ENCODE measurements around the gene DDX3X.

The DDX3X gene

DNA sequence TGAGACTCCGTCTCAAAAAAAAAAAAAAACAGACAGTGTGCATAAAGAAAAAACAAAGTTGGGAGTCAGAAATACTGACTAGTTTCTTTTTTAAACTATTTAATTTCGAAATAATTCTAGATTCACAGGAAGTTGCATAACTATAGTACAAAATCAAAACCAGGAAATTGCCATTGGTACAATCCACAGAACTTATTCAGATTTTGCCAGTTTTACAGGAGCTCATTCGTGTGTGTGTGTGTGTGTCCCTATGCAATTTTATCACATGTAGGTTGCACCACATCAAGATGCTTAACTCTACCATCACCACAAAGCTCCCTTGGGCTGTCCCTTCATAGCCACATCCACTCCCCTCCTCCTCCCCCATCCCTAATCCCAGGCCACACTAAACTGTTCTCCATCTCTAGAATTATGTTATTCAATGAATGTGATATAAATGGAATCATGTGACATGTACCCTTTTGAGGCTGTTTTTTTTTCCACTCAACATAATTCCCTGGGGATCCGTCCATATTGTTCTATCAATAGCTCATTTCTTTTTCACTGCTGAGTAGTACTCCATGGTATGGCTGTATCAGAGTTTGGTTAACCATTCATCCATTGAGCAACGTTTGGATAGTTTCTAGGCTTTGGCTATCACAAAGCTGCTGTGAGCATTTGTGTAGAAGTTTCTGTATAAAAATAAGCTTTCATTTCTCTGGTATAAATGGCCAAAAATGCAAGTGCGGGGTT, 16.3 kb upstream of the DDX3X start:
- in situ Hi-C loops (cut with HindIII; ENCODE audit: low pct_ligation_motif_present, low sequenced_read_pairs), result no loop called here
- Histone ChIP-seq H3K27me3 (replicated peaks) (no peaks in the 10 kb centered on the region), H3K27ac (no peak overlapping the region), H3K36me3 (replicated peaks) (no peaks in the 10 kb centered on the region), H3K4me3 (ENCODE audit: low read depth, low read length) (no peak overlapping the region)
- TF ChIP-seq, protein P1, sequence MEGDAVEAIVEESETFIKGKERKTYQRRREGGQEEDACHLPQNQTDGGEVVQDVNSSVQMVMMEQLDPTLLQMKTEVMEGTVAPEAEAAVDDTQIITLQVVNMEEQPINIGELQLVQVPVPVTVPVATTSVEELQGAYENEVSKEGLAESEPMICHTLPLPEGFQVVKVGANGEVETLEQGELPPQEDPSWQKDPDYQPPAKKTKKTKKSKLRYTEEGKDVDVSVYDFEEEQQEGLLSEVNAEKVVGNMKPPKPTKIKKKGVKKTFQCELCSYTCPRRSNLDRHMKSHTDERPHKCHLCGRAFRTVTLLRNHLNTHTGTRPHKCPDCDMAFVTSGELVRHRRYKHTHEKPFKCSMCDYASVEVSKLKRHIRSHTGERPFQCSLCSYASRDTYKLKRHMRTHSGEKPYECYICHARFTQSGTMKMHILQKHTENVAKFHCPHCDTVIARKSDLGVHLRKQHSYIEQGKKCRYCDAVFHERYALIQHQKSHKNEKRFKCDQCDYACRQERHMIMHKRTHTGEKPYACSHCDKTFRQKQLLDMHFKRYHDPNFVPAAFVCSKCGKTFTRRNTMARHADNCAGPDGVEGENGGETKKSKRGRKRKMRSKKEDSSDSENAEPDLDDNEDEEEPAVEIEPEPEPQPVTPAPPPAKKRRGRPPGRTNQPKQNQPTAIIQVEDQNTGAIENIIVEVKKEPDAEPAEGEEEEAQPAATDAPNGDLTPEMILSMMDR (IDR thresholded peaks at IDR 0.05; ENCODE audit: low read depth, low read length, missing control alignments), result no peak
- DNase-seq, result no peak

DNA sequence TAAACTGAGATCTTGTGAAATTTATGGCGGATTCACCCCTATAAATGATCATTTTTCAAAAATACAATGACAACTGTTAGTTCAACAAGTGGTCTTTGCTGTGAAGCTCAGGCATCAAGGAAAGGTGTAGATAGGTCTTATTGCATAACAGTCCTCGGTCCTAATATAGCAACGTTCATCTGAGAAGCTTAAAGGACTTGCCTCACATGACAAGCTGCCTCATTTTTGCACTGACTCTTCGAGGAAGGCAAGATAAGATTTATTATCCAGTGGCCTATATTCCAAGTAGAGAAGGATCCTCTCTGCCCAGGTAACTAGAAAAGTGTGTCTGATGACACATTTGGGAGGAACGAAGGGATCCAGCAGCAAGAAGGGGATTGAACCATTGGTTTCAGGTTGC, 13.6 kb upstream of the DDX3X start:
- H3K27ac ChIP-seq, result no peak overlapping the region
- TF ChIP-seq, protein P1 (IDR thresholded peaks at IDR 0.05; ENCODE audit: low read depth, low read length, missing control alignments), result no peak
- no peak for DNase-seq
- H3K36me3 ChIP-seq (replicated peaks), result no peaks in the 10 kb centered on the region
- H3K4me3 ChIP-seq (ENCODE audit: low read depth, low read length), result no peak overlapping the region
- no peaks in the 10 kb centered on the region for H3K27me3 ChIP-seq (replicated peaks)
- in situ Hi-C loops (cut with HindIII; ENCODE audit: low pct_ligation_motif_present, low sequenced_read_pairs), result no loop called here

DNA sequence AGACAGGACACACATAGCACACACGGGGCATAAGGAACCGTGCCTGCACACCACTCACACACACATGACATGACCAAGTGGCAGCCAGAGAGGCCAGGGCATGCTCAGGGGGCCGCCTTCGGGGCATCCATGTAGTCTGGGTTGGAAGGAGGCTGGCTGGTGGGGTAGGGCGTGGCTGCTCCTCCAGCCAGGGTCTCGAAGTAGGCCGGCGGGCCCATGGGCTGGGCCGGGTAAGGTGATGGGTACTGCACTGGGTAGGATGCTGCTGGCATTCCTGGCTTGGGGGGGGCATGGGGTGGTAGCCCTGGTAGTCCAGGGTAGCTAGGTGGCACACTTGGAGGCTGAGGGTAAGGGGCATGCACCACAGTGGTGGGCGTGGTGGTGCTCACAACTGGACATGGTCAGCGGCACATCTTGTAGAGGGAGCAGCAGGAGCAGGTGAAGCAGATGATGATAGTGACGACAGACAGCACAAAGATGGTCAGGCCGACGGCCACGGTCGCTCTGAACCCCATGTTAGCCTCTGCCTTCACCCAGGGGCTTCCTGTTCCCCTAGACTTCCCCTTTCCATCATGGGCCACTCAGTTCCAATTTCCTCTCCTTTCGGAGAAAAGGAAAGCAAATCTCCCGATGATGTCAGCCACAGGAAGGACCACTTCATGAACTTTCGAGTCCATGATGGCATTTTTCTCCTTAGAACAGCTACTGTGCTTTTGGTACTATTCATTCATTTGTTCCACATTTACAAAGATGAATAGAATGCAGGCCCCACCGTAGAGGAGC, 10.9 kb upstream of the DDX3X start:
- no peaks in the 10 kb centered on the region for H3K27me3 ChIP-seq (replicated peaks)
- in situ Hi-C loops (cut with HindIII; ENCODE audit: low pct_ligation_motif_present, low sequenced_read_pairs), result no loop called here
- no peaks in the 10 kb centered on the region for H3K36me3 ChIP-seq (replicated peaks)
- H3K27ac ChIP-seq, result no peak overlapping the region
- TF ChIP-seq, protein P1 (IDR thresholded peaks at IDR 0.05; ENCODE audit: low read depth, low read length, missing control alignments), result no peak
- no peak for DNase-seq
- no peak overlapping the region for H3K4me3 ChIP-seq (ENCODE audit: low read depth, low read length)

DNA sequence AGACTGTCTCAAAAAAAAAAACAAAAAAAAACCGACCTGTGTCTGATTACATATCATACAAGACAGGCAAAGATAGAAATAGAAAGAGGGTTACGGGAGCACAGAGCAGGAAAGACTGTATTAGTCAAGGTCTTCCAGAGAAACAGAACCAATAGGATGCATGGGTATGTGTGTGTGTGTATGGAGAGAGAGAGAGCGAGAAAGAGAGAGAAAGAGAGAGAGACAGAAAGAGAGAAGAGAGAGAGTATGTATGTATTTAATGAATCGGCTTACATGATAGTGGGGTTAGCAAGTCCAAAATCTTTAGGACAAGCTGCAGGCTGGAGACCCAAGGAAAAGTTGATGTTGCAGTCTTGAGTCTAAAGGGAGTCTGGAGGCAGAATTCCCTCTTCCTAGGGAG, 7.5 kb upstream of the DDX3X start:
- in situ Hi-C loops (cut with HindIII; ENCODE audit: low pct_ligation_motif_present, low sequenced_read_pairs), result no loop called here
- Histone ChIP-seq H3K27ac (no peak overlapping the region), H3K36me3 (replicated peaks) (no peaks in the 10 kb centered on the region), H3K4me3 (ENCODE audit: low read depth, low read length) (no peak overlapping the region), H3K27me3 (replicated peaks) (no peaks in the 10 kb centered on the region)
- TF ChIP-seq, protein P1 (IDR thresholded peaks at IDR 0.05; ENCODE audit: low read depth, low read length, missing control alignments), result no peak
- no peak for DNase-seq

DNA sequence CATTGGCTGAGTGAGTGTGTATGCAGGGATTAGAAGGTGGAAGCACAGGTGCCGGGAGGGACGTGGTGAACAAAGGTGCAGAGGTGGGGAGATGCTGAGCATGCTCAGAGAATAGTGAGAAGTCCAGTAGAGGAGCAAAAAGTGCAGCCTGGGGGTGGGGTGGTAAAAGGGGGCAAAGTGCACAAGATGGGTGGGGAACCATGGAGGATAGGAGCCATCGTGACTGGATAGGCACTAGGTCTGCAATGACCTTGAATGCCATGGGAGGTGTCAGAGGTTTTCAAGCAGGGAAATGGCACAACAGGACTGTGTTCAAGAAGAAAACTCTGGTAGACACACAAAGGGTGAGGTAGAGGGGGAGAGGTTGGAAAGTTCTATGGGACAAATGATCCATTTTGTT, 6.6 kb upstream of the DDX3X start:
- H3K36me3 ChIP-seq (replicated peaks), result no peaks in the 10 kb centered on the region
- DNase-seq, result no peak
- H3K27me3 ChIP-seq (replicated peaks), result no peaks in the 10 kb centered on the region
- H3K27ac ChIP-seq, result no peak overlapping the region
- TF ChIP-seq, protein P1 (IDR thresholded peaks at IDR 0.05; ENCODE audit: low read depth, low read length, missing control alignments), result no peak
- in situ Hi-C loops (cut with HindIII; ENCODE audit: low pct_ligation_motif_present, low sequenced_read_pairs), result no loop called here
- no peak overlapping the region for H3K4me3 ChIP-seq (ENCODE audit: low read depth, low read length)

Measured in brain microvascular endothelial cell (primary cell).